ENCODE data around the gene PICALM. TPM values are rescaled to one million over a fixed set of nuclear protein-coding genes. Genes with fewer than 3 reads are reported as not detected.
"Not testable (repeated sequence)": the region's sequence is repeated elsewhere in the genome, so short reads cannot be mapped to it uniquely, and the experiment has no call there.

The PICALM gene
- total RNA-seq, 1 experiment from 2014 or later, result 164 TPM

DNA sequence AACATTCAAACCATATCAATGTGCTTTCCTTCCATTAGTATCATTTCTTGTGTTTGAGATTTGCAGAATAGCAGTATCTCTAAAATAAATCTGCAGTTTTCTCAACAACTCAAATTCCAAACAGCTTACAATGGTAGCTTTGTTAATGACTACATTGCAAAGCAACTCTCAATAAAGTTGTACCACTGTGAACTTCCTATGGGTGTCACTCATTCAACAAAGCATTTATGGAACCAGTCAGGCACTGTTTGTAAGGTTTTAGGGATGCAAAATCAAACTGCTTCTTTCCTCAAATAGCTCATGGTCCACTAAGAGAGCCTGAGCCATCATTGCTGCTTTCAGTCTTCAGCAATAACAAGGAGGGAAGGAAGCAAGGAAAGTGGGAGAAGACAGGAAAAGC, 122.7 kb downstream of the PICALM start:
- no peak for DNase-seq (ENCODE audit: low read depth)

GRCh38 chr11:85945788-85946187, 123.1 kb downstream of the PICALM start:
- DNase-seq (ENCODE audit: low read depth), result no peak

- DNase-seq (ENCODE audit: low read depth), result no peak
Measured at GRCh38 chr11:85945296-85945695, 123.6 kb downstream of the PICALM start.

DNA sequence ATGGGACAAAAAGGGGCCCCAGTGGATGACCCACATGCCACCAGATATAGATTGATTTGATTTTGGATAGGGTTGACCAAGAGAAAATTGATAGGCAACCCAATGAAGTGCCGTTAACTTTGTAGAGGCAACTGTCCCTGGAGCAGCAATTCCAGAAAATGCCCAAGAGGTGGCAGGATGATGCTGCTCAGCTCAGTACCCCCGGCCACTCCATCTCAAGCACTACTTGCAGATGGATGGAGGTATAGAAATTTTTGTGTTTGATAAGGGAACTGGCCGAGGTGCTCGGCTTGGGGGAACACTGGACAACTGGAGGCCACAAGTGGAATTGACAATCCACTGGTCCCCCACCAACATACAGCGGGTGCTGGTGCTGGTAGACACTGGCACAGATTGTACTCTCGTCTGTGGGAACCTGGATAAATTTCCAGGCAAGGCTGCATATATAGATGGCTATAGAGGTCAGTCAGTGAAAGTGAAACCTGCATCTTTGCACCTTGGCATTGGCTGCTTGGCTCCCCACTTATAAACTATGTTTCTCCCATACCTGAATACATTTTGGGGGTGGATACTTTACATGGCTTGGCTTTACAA, 127.4 kb downstream of the PICALM start:
- DNase-seq (ENCODE audit: low read depth), result peak; percentile 60

DNA sequence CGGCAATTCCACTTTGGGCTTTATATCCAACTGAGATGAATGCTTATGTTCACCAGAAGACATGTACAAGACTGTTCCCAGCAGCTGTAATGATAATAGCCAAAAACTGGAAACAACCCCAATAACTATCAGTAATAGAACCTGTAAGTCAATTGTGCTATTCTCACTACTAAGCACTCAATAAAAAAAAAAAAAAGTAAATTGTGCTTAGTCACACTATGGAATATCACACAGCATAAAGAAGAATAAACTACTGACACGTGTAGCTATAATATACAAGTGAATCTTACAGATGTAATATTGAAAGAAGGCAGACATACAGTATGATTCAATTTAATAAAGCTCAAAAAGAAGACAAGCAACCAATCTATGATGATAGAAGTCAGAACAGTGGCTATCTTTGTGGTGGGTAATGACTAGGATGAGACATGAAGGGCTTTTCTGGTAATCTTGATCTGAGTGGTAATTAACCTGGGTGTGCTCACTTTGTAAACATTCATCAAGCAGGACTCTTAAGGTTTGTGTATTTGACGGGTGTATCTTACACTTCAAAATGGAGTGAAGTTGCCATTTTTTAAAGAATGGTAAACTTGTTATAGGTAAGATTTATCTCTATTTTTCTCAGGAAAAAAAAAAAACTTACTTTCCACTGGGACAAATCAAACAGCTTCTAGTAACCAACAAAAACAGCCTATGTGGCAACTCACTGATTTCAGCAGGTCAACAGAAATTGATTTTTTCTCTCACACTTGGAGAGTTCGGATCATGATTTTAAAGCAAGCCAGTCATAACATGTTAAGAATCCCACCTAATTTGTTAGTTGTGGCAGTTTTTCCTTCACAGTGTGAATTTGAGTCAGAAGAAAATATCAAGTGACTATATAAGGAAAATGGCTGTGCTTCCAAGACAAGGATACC, 129.5 kb downstream of the PICALM start:
- no peak for DNase-seq (ENCODE audit: low read depth)

- DNase-seq (ENCODE audit: low read depth), result no peak
Measured at GRCh38 chr11:85937835-85938234, 131.0 kb downstream of the PICALM start.

- DNase-seq (ENCODE audit: low read depth), result no peak
Measured at GRCh38 chr11:85935751-85936150, 133.1 kb downstream of the PICALM start.

DNA sequence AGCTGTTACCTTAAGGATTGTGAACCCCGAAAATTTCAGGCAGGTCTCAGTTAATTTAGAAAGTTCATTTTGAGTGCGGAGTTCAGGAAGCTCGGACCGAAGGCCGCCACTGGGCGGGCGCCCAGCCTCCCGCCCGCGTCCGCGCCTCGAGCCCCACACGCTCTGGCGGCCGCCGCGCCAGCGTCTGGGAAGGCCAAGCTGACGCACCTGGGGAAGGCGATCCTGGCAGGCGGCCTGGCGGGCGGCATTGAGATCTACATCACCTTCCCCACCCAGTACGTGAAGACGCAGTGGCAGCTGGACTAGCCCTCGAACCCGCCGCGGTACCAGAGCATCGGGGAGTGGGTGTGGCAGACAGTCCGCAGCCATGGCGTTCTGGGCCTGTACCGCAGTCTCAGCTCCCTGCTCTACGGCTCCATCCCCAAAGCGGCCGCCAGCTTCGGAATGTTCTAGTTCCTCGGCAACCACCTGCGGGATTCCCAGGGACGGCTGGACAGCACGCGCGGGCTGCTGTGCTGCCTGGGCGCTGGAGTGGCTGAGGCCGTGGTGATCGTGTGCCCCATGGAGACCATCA, 134.2 kb downstream of the PICALM start:
- DNase-seq (ENCODE audit: low read depth), result no peak

- DNase-seq (ENCODE audit: low read depth), result no peak
Measured at GRCh38 chr11:85930879-85931366, 138.0 kb downstream of the PICALM start.

DNA sequence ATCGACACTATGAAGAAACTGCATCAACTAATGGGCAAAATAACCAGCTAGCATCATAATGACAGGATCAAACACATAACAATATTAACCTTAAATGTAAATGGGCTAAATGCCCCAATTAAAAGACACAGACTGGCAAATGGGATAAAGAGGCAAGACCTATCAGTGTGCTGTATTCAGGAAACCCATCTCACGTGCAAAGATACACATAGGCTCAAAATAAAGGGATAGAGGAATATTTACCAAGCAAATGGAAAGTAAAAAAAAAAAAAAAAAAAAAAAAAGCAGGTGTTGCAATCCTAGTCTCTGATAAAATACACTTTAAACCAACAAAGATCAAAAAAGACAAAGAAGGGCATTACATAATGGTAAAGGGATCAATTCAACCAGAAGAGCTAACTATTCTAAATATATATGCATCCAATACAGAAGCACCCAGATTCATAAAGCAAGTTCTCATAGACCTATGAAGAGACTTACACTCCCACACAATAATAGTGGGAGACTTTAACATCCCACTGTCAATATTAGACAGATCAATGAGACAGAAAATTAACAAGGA, 142.2 kb downstream of the PICALM start:
- not testable (repeated sequence) for DNase-seq (ENCODE audit: low read depth)

GRCh38 chr11:85923455-85923854, 145.4 kb downstream of the PICALM start:
- DNase-seq (ENCODE audit: low read depth), result no peak

DNA sequence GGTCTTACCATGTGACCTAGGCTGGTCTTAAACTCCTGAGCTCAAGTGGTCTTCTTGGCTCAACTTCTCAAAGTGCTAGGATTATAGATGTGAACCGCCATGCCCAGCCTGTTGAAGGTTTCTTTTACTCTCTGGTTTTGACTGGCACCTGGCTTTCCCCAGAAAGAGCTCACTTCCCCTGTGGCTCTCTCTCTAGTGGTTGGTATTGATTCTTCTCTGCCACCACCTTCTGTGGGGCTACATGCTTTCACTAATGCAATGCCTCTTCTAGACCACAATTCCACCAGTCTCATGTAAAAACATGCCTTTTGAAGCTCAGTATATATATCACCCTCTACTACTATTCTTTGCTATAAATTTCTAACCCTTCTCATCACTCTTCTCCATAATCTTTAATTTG, 146.5 kb downstream of the PICALM start:
- DNase-seq (ENCODE audit: low read depth), result no peak

GRCh38 chr11:85918910-85919794, 149.7 kb downstream of the PICALM start:
- no peak for DNase-seq (ENCODE audit: low read depth)

DNA sequence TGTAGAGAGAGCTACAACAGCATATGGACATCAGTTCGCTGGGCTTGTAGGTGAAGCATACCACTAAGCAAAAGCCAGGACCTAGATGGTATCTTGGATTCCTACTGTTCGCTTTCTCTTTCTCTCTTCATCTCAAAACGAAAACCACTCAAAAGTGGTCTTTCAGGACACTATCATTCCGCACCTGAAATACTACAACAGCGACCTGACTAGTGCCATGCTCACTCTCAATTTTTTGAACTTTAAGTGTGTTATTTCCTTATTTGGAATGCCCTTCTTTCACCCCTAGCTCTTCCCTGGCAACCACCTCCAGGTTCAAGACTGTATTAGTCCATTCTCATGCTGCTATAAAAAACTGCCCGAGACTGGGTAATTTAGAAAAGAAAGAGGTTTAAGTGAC, 154.5 kb downstream of the PICALM start:
- DNase-seq (ENCODE audit: low read depth), result peak; percentile 34

GRCh38 chr11:85913513-85913912, 155.4 kb downstream of the PICALM start:
- no peak for DNase-seq (ENCODE audit: low read depth)

GRCh38 chr11:85912414-85912813, 156.5 kb downstream of the PICALM start:
- DNase-seq (ENCODE audit: low read depth), result no peak

Other genes with a start within 250 kb of the PICALM start
- not detected in 2 replicates for gene CCDC83, start 213.7 kb downstream of the PICALM start, total RNA-seq (2014; rRNA removed; shearing (Covaris generic))
- 27.6 and 38.1 TPM in 2 replicates for gene EED, start 175.7 kb upstream of the PICALM start, total RNA-seq (2014; rRNA removed; shearing (Covaris generic))
- 58.5 and 64.1 TPM in 2 replicates for gene HIKESHI, start 233.2 kb upstream of the PICALM start, total RNA-seq (2014; rRNA removed; shearing (Covaris generic))